Panc1 (cell line): ENCODE data around the gene ATP6V0D1.

ENCODE experiments used
- CTCF ChIP-seq: fragments of 450-650 bp; IDR thresholded peaks from 2 replicates; pipeline ENCODE4 v1.5.1; 2017; ENCODE audit warnings: mild to moderate bottlenecking
- POLR2AphosphoS5 ChIP-seq: IDR thresholded peaks from 2 replicates; pipeline ENCODE4 v1.6.1; 2012; ENCODE audit warnings: mild to moderate bottlenecking, low read depth, low read length, moderate library complexity
- REST ChIP-seq, 2 experiments: IDR thresholded peaks; 2 replicates each; pipeline ENCODE4 v1.6.1; 2011 to 2012; ENCODE audit warnings: low read depth in 2 of 2, control low read depth in 1 of 2, low read length in 1 of 2, mild to moderate bottlenecking in 1 of 2, moderate library complexity in 1 of 2; ENCODE audit not compliant: insufficient read depth in 1 of 2

DNA sequence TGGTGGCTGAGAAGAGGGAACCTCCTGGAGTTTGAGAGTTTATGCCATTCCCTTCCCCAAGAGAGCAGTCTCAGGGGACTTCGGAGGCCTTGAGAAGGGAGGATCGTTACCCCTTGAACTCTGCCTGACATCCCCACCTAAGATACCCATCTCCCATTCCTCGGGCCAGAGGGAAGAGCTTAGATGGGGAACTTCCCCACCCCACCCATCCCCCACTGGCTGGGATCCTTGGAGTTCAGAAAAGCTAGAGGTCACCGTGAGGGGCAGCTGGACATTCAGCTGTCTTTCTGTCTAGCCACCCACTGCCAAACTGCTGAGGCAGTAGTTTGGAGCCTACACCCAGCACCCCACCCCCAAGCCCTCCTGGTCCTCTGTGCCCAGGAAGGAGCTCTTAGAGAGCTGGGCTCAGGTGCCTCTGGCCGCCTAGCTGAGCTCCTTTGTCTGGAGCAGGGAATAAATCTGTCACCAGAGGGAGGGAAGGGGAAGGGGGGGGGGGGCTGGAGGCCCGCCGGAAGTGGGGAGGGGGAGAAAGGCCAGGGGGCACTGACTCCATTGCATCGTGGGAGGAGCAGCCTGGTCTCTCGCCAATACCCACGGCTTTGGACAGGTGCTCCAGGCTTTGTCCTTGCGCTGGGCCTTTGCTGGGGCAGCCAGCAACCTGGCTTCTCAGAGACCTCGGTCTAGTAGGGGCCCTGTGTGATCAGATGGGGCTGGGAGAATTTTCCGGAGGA, 49.0 kb downstream of the ATP6V0D1 start:
- no peak for TF ChIP-seq CTCF
- no peak for TF ChIP-seq REST (IDR thresholded peaks at IDR 0.05; ENCODE audit: insufficient read depth in 1 of 2, low read depth in 2 of 2, low read length in 1 of 2)
- no peak for TF ChIP-seq POLR2AphosphoS5
